Stimulated activated CD4-positive, alpha-beta T cell treated with anti-CD3 and anti-CD28 coated beads, Interleukin-15, amount 100 ng/mL, for 48 hours (primary cell): ENCODE measurements around the gene PARD3.
"Not testable (repeated sequence)": the region's sequence is repeated elsewhere in the genome, so short reads cannot be mapped to it uniquely, and the experiment has no call there.

Source experiments
- DNase-seq, 2 donors: peaks; one replicate each; pipeline ENCODE4 v3.0.0-alpha.2; 2020; ENCODE audit warnings: low read depth in 2 of 2

The PARD3 gene

DNA sequence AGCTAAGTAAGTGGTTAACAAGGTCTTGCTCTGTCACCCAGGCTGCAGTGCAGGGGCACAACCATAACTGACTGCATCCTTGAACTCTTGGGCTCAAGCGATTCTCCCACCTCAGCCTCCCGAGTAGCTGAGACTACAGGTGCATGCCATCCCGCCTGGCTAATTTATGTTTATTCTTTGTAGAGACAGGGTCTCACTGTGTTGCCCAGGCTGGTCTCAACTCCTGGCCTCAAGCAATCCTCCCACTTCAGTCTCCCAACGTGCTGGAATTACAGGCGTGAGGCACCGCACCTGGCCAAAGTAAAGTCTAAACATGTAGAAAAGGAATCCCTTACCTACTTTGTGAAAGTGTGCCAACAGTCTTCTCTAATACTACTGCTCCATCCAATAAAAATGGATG is 17.9 kb downstream of the PARD3 start:
- DNase-seq = no peak

DNA sequence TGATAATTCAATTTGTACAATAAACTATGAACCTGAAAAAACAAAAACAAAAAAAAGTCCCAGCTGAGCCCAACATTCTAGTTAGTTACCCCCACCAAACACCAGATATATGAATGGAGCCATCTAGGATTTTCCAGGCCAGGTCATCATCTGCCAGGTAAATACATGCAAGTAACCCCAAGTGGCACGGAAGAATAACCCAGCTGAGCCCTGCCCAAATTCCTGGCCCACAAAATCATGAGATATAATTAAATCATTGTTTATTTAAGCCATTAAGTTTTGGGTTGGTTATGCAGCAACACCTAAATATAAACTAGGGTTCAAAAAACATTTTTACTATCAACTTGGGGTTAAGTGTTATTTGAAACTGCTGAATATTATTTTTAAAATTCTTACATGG is 19.0 kb downstream of the PARD3 start:
- DNase-seq = no peak

- DNase-seq = no peak
Measured at GRCh38 chr10:34795334-34795733, 19.8 kb downstream of the PARD3 start.

- no peak for DNase-seq
Measured at GRCh38 chr10:34794835-34795234, 20.3 kb downstream of the PARD3 start.

DNA sequence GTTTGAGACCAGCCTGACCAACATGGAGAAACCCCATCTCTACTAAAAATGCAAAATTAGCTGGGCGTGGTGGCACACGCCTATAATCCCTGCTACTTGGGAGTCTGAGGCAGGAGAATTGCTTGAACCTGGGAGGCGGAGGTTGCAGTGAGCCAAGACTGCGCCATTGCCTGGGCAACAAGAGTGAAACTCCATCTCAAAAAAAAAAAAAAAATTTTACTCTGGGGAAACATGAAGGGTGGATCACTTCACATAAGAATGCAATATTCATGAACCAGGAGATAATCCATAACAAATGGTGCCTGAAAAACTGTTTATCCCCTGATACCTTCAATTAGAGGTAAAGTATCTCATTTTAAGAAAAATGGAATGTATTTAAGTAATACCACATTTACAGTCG is 21.5 kb downstream of the PARD3 start:
- DNase-seq = not testable (repeated sequence)

- no peak for DNase-seq
Measured at GRCh38 chr10:34792881-34793280, 22.2 kb downstream of the PARD3 start.

DNA sequence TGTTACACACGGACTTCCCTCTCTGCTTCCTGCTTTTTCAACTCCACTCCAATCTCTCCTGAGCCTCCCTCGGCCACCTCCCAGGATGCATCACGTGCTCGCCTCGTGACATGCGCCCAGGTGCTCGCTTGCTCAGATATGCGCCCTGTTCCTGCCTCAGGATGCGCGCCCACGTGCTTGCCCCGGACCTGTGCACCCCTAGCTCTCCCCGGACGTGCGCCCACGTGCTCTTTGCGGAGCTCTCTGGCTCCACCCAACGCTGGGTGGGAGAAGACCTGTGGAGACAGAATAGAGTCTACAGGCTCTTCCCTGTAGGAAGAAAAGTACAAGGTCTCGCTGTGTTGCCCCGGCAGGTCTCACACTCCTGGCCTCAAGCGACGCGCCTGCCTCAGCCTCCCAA is 23.1 kb downstream of the PARD3 start:
- DNase-seq = no peak

GRCh38 chr10:34791228-34791627 is 23.9 kb downstream of the PARD3 start:
- no peak for DNase-seq

DNA sequence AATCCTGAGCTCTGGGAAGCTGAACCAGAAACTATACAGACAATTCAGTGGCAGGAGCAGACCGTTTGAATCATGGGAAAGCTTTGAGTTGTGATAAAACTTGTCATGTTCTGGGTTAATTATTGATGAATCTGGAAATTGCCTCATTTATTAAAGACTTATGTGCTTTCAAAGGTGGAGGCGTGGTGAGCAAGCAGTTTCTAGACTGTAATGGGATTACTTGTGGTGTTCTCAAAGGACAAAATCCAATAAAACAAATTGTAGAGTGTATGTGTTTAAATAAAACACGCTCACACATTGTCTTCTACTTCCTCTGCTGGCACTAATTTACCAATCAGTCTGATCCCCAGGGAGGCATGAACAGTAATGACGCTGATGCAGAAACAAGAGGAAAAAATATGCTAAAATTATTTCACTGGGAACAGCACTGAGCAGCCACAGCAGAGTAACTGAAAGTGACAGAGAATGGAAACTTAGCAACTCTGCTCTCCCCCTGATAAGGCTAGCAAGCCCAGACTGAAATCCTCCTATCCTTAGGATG is 25.1 kb downstream of the PARD3 start:
- DNase-seq = no peak

- no peak for DNase-seq
Measured at GRCh38 chr10:34786464-34786863, 28.6 kb downstream of the PARD3 start.

DNA sequence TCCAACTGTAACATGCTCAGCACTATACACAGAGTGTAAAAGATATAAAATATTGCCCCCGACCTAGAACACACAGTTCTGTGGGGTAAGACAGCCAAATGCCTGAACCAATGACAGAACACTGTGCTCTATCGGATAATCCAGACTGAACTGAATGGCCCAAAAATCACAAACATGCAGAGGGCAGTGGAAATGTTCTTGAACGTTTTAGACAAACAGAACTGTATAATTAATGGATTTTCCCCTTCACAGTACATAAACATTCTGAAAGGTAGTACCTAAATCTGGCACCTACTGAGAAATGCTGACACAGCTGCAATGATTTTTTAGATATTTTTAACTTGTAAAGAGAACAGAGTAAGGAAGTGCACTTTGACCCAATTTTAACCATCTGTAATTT is 33.4 kb downstream of the PARD3 start:
- DNase-seq = no peak

DNA sequence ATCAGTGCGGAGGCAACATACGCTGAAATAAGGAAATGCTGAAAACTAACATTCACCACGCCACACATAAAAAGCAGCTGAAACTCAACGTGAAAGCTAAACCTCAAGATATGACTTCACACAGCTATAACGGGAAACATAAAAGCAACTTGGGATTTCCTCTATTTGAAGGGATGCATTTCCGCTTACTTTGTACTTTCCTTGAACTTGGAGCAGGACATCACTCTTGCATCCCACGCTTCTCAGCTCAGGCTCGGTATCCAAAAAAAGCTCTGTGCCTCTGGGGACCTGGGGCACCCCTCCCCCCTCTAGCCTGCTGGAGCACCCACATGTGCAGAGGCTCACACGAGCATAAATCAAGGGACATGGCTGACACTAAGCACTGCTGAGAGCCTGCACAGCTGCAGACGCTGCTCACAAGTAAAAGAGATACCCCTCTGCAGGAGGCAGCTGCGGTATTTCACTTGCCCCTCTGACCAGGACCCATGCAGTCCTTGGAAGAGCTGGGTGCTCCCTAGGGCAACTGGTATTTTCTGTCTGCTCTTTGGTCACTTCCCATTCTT is 34.2 kb downstream of the PARD3 start:
- no peak for DNase-seq

DNA sequence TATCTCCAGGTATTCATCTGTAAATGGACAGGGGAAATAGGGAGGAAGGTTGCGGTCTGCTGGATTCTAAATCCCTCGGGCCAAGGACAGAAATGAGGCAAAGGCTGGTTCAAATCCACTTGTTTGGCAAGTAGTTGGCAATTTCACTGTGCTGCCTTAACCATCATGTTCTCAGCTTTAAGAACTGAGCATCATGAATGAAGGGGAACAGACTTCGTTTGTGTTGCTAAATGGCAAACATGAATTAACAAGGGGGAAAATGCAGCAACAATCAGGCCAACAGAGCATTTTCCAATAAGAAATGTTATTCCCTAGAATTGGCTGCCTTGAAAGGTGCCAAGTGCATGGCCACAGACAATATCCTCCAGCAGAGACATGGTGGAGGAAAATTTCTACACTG is 36.9 kb downstream of the PARD3 start:
- no peak for DNase-seq

- DNase-seq = no peak
Measured at GRCh38 chr10:34776090-34776690, 38.9 kb downstream of the PARD3 start.

GRCh38 chr10:34775044-34775637 is 40.0 kb downstream of the PARD3 start:
- no peak for DNase-seq

DNA sequence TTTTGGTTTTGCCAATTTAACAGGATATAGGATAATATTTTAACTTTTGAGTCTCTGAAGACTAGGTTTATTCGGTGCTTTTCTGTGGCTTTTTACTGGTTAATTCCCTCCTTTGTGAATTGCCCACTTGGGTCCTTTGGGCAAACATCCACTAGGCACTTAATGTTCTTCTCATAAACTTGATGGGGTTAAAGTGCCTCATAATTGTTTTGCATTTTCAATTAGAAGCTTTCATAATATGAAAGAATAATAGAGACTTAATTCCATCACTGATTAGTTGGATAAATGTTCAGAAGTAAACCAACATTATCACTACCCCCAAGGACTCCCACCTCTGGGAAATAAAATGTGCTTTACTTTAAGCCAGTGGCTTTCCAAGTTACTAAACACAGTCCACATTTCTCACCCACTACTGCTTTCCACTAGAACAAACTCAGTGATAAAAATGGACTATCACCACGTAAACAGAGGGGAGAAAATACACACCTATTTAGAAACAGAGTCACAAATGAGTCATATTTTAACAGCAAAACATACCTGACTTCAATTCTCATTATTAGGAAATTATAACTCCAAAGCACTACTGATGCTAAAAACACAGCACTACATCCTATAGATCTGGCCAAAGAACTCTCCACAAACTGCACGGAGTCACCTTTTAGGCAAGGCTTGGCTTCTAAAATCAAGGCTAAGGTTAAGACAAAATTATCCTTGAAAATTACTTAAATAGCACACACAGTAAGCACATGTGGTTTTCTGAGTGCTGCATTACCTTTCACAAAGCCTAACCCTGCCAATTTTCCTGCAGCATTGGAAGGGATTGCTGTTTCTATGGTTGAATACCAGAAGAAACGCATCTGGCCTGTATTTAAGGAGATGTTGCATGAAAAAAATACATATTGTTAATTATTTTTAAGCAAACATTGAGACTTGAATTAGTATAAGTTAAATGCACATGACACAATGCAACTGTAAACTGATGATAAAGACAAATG is 41.2 kb downstream of the PARD3 start:
- DNase-seq = no peak

DNA sequence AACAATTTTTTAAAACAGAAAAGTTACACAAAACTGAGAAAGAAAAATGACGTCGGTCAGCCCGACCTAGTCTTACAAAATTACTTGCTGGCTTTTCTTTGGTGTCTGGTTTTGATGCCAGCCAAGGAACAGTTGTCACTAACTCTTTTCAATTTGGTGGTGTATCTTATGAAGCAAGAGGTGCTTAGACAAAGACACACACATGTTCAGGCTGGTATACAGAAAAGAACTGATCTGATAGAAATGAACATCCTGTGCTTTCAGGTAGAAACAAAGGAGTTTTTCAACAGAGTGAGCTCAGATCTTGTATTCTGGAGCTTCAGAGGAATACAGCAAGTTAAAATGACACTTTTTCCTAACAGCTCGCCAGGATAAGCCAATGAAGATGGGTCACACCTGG is 43.6 kb downstream of the PARD3 start:
- DNase-seq = no peak

DNA sequence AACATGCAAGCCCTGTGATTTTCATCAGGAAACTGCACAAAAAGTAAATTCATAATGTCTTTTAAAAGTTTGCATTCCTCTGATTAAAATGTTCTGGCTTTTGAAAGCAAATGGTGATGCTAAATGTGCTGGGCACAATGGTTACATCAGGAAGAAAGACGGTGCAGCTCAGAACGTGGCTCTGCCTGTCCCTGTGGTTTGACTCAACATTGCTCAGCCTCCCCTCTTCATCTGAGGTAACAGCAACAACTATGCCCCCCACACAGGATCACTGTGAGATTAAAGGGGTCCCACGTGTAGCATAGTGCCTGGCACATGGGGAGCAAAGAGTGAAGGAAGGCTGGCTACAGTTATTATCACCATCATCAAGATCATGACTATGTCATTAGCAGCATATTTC is 44.0 kb downstream of the PARD3 start:
- no peak for DNase-seq

DNA sequence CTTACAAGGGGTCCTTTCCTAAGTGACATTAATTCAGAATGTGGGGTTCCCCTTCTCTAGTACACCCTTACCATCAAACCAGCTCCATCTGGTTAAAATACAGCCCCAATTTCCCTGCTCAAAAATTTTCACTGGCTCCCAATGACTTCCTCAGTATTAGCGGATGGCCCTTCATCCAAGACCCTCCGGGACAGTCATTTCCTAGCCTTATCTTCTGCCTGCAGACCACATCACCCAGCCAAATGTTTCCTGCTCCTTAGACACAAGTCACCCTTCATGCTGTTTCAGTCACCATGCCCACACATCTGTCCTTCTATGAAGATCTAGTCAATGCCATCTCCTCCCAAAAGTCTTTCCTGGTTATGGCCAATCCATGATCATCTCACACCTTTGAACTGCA is 45.2 kb downstream of the PARD3 start:
- no peak for DNase-seq

DNA sequence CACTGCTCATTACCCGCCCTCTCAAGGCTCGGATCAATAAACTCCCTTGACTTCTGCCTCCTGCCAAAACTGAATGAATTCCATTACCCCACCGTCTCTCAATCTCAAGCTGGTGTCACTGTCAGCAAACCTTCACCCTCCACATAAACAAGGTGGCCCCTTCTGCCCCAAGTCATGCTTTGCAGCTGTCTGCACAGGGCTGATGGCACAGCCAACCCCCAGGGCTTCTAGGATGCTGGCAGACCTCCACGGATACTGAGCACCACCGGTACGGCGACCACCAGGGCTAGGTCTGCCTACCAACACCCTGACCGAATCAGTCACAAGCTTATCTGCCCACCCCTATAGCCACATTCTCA is 46.1 kb downstream of the PARD3 start:
- no peak for DNase-seq

DNA sequence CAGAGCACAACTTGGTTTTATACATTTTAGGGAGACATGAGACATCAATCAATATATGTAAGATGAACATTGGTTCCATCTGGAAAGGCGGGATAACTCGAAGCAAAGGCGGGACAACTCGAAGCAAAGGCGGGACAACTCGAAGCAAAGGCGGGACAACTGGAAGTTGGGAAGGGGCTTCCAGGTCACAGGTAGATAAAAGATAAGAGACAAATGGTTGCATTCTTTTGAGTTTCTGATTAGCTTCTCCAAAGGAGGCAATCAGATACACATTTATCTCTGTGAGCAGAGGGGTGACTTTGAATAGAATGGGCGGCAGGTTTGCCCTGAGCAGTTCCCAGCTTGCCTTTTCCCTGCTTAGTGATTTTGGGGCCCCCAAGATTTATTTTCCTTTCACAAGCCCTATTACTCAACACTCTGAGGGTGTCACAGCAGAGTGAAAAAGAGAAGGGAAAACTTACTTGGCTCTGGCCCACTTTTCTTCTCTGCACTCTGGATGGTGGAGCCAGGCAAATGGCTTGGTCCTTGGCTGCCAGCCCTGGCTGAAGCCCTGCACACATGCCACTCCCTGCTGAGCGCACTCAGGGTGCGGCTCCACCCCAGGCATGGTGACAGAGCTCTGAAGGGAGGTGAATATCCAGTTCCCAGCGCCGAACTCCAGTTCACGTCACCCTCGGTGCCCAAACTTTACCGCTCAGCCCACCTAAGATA is 46.7 kb downstream of the PARD3 start:
- no peak for DNase-seq
